ENCODE measurements around the gene TOX2.

DNA sequence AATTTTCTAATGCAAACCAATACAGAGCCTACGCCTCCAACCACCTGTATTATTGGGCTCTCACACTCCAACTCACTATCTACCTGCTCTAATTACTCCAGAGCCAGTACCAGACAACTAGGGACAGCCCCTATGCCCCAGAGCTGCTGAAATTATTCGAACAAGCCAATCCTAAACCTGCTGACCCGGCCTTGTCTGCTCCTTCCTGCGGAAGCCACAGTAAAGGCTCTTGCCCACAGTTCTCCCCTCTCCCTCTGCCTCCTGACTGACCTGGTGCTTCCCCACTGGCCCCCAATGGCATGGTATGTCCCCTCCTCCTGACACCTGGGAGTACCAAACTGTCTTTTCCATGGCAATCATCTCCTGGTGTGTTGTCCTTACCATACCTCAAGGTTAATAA lies 4.1 kb upstream of the TOX2 start:
- TF ChIP-seq CTCF (conservative IDR thresholded peaks at IDR 0.05; ENCODE audit: low read depth, low read length), result no peak
- no peak for TF ChIP-seq EZH2phosphoT487 (IDR thresholded peaks at IDR 0.05; ENCODE audit: borderline replicate concordance, low read length)
- TF ChIP-seq EZH2 (IDR thresholded peaks at IDR 0.05; ENCODE audit: low read length, unreplicated experiment), result no peak

Measured in PC-3 (cell line).